T47D (cell line): ENCODE measurements around the gene SLMAP.
"Not testable (repeated sequence)": the region's sequence is repeated elsewhere in the genome, so short reads cannot be mapped to it uniquely, and the experiment has no call there.

ENCODE experiments used
- DNase-seq, 2 experiments: peaks; one replicate each; pipeline versions ENCODE4 v3.0.0 to v3.0.0-alpha.2; 2011 to 2012; ENCODE audit warnings: low read depth in 1 of 2, low spot score in 1 of 2
- JUND ChIP-seq: IDR thresholded peaks from 2 replicates; pipeline ENCODE4 v1.6.1; 2012; ENCODE audit warnings: low read depth
- in situ Hi-C: cut with HindIII; loops from 2 replicates; pipeline ENCODE4 v1.10.0; 2016; ENCODE audit warnings: low sequenced_read_pairs, low pct_unique_long_range_greater_than_20kb

The SLMAP gene

GRCh38 chr3:57856675-57857074 lies 100.6 kb downstream of the SLMAP start:
- in situ Hi-C loops, result no loop called here
- DNase-seq, result peak in 1 of 2 experiments; percentile 4
- no peak for TF ChIP-seq JUND

GRCh38 chr3:57862894-57863293 lies 106.8 kb downstream of the SLMAP start:
- DNase-seq, result no peak
- no peak for TF ChIP-seq JUND
- in situ Hi-C loops, result no loop called here

- TF ChIP-seq JUND, result no peak
- in situ Hi-C loops, result no loop called here
- DNase-seq, result no peak
Measured at GRCh38 chr3:57863380-57863779, 107.3 kb downstream of the SLMAP start.

- in situ Hi-C loops, result no loop called here
- DNase-seq, result peak in 1 of 2 experiments; percentile 29
- TF ChIP-seq JUND, result no peak
Measured at GRCh38 chr3:57864853-57865252, 108.7 kb downstream of the SLMAP start.

- DNase-seq, in situ Hi-C loops: not testable (repeated sequence)
Measured at GRCh38 chr3:57869110-57869509, 113.0 kb downstream of the SLMAP start.

- in situ Hi-C loops, result no loop called here
- DNase-seq, result no peak
- TF ChIP-seq JUND, result no peak
Measured at GRCh38 chr3:57872606-57873005, 116.5 kb downstream of the SLMAP start.

GRCh38 chr3:57876632-57877031 lies 120.5 kb downstream of the SLMAP start:
- TF ChIP-seq JUND, result no peak
- DNase-seq, result no peak
- in situ Hi-C loops, result no loop called here

- no peak for DNase-seq
- in situ Hi-C loops, result no loop called here
- no peak for TF ChIP-seq JUND
Measured at GRCh38 chr3:57877116-57877515, 121.0 kb downstream of the SLMAP start.

- in situ Hi-C loops, DNase-seq: not testable (repeated sequence)
Measured at GRCh38 chr3:57884436-57884835, 128.3 kb downstream of the SLMAP start.

GRCh38 chr3:57889807-57890206 lies 133.7 kb downstream of the SLMAP start:
- in situ Hi-C loops, result no loop called here
- DNase-seq, result no peak
- no peak for TF ChIP-seq JUND

- TF ChIP-seq JUND, result no peak
- in situ Hi-C loops, result no loop called here
- DNase-seq, result no peak
Measured at GRCh38 chr3:57890874-57891273, 134.8 kb downstream of the SLMAP start.

GRCh38 chr3:57892423-57892822 lies 136.3 kb downstream of the SLMAP start:
- no peak for TF ChIP-seq JUND
- in situ Hi-C loops, result no loop called here
- DNase-seq, result no peak

- DNase-seq, result no peak
- in situ Hi-C loops, result no loop called here
- TF ChIP-seq JUND, result no peak
Measured at GRCh38 chr3:57893156-57893555, 137.0 kb downstream of the SLMAP start.

- in situ Hi-C loops, result no loop called here
- no peak for DNase-seq
- TF ChIP-seq JUND, result no peak
Measured at GRCh38 chr3:57893668-57894067, 137.6 kb downstream of the SLMAP start.
